Measurements from ENCODE around the gene PRDM11. TPM values are rescaled to one million over a fixed set of nuclear protein-coding genes. Genes with fewer than 3 reads are reported as not detected.

PRDM11 gene
- total and polyA plus RNA-seq, 4 donors, result 11.4 to 16.8 (median 14.0) TPM

- WGBS (ENCODE audit: insufficient coverage), result 61% methylated on average over 7 of the region's 10 CpGs
- Histone ChIP-seq H3K36me3 (ENCODE audit: control insufficient read depth, insufficient read depth, low read length) (peaks cover 13% of the 10 kb centered on the region), H3K9me3 (ENCODE audit: control insufficient read depth, insufficient read depth, low read length) (no peaks in the 10 kb centered on the region), H3K4me3 (ENCODE audit: low read depth, low read length) (no peak overlapping the region), H3K27me3 (ENCODE audit: control insufficient read depth, insufficient read depth, low read length) (no peaks in the 10 kb centered on the region), H3K27ac (ENCODE audit: low read depth, low read length) (no peak overlapping the region), H3K4me1 (ENCODE audit: control insufficient read depth, insufficient read depth, low read length) (peaks cover 71% of the 10 kb centered on the region)
- no peak for DNase-seq (ENCODE audit: low read depth in 4 of 6, low spot score in 6 of 6)
These were observed 16.8 kb downstream of the PRDM11 start for GRCh38 chr11:45162916-45163879.

- H3K27me3 ChIP-seq (ENCODE audit: control insufficient read depth, insufficient read depth, low read length), result no peaks in the 10 kb centered on the region
- no peak overlapping the region for H3K27ac ChIP-seq (ENCODE audit: low read depth, low read length)
- H3K9me3 ChIP-seq (ENCODE audit: control insufficient read depth, insufficient read depth, low read length), result no peaks in the 10 kb centered on the region
- peaks cover 66% of the 10 kb centered on the region for H3K4me1 ChIP-seq (ENCODE audit: control insufficient read depth, insufficient read depth, low read length)
- H3K4me3 ChIP-seq (ENCODE audit: low read depth, low read length), result no peak overlapping the region
- WGBS (ENCODE audit: insufficient coverage), result 33% methylated on average over 12 of the region's 15 CpGs
- H3K36me3 ChIP-seq (ENCODE audit: control insufficient read depth, insufficient read depth, low read length), result peaks cover 10% of the 10 kb centered on the region
- DNase-seq (ENCODE audit: low read depth in 4 of 6, low spot score in 6 of 6), result peak in 2 of 6 donors; percentile 19 to 73
These were observed 17.6 kb downstream of the PRDM11 start for GRCh38 chr11:45163956-45164575.

- peaks cover 9% of the 10 kb centered on the region for H3K36me3 ChIP-seq (ENCODE audit: control insufficient read depth, insufficient read depth, low read length)
- H3K27me3 ChIP-seq (ENCODE audit: control insufficient read depth, insufficient read depth, low read length), result no peaks in the 10 kb centered on the region
- no peak overlapping the region for H3K4me3 ChIP-seq (ENCODE audit: low read depth, low read length)
- H3K27ac ChIP-seq (ENCODE audit: low read depth, low read length), result no peak overlapping the region
- no peak for DNase-seq (ENCODE audit: low read depth in 4 of 6, low spot score in 6 of 6)
- H3K9me3 ChIP-seq (ENCODE audit: control insufficient read depth, insufficient read depth, low read length), result no peaks in the 10 kb centered on the region
- H3K4me1 ChIP-seq (ENCODE audit: control insufficient read depth, insufficient read depth, low read length), result peaks cover 56% of the 10 kb centered on the region
- WGBS (ENCODE audit: insufficient coverage), result 86% methylated on average over 9 of the region's 9 CpGs
These were observed 18.9 kb downstream of the PRDM11 start for GRCh38 chr11:45165386-45165785.

- H3K27ac ChIP-seq (ENCODE audit: low read depth, low read length), result no peak overlapping the region
- H3K27me3 ChIP-seq (ENCODE audit: control insufficient read depth, insufficient read depth, low read length), result no peaks in the 10 kb centered on the region
- 100% methylated on average over 2 of the region's 5 CpGs for WGBS (ENCODE audit: insufficient coverage)
- H3K4me3 ChIP-seq (ENCODE audit: low read depth, low read length), result no peak overlapping the region
- H3K36me3 ChIP-seq (ENCODE audit: control insufficient read depth, insufficient read depth, low read length), result peaks cover 8% of the 10 kb centered on the region
- no peaks in the 10 kb centered on the region for H3K9me3 ChIP-seq (ENCODE audit: control insufficient read depth, insufficient read depth, low read length)
- H3K4me1 ChIP-seq (ENCODE audit: control insufficient read depth, insufficient read depth, low read length), result peaks cover 52% of the 10 kb centered on the region
- no peak for DNase-seq (ENCODE audit: low read depth in 4 of 6, low spot score in 6 of 6)
These were observed 19.6 kb downstream of the PRDM11 start for GRCh38 chr11:45165806-45166603.

- WGBS (ENCODE audit: insufficient coverage), result 88% methylated on average over 3 of the region's 4 CpGs
- H3K4me1 ChIP-seq (ENCODE audit: control insufficient read depth, insufficient read depth, low read length), result peaks cover 46% of the 10 kb centered on the region
- no peak overlapping the region for H3K27ac ChIP-seq (ENCODE audit: low read depth, low read length)
- peaks cover 3% of the 10 kb centered on the region for H3K36me3 ChIP-seq (ENCODE audit: control insufficient read depth, insufficient read depth, low read length)
- H3K27me3 ChIP-seq (ENCODE audit: control insufficient read depth, insufficient read depth, low read length), result no peaks in the 10 kb centered on the region
- DNase-seq (ENCODE audit: low read depth in 4 of 6, low spot score in 6 of 6), result no peak
- H3K9me3 ChIP-seq (ENCODE audit: control insufficient read depth, insufficient read depth, low read length), result no peaks in the 10 kb centered on the region
- no peak overlapping the region for H3K4me3 ChIP-seq (ENCODE audit: low read depth, low read length)
These were observed 20.1 kb downstream of the PRDM11 start for GRCh38 chr11:45166604-45166897.

GRCh38 chr11:45167283-45167682 is 20.8 kb downstream of the PRDM11 start:
- H3K27ac ChIP-seq (ENCODE audit: low read depth, low read length), result no peak overlapping the region
- 100% methylated on average over 1 of the region's 2 CpGs for WGBS (ENCODE audit: insufficient coverage)
- H3K36me3 ChIP-seq (ENCODE audit: control insufficient read depth, insufficient read depth, low read length), result no peaks in the 10 kb centered on the region

GRCh38 chr11:45168366-45169130 is 22.1 kb downstream of the PRDM11 start:
- Histone ChIP-seq H3K9me3 (ENCODE audit: control insufficient read depth, insufficient read depth, low read length) (no peaks in the 10 kb centered on the region), H3K4me1 (ENCODE audit: control insufficient read depth, insufficient read depth, low read length) (peaks cover 28% of the 10 kb centered on the region), H3K36me3 (ENCODE audit: control insufficient read depth, insufficient read depth, low read length) (no peaks in the 10 kb centered on the region), H3K27ac (ENCODE audit: low read depth, low read length) (no peak overlapping the region), H3K4me3 (ENCODE audit: low read depth, low read length) (no peak overlapping the region), H3K27me3 (ENCODE audit: control insufficient read depth, insufficient read depth, low read length) (no peaks in the 10 kb centered on the region)
- WGBS (ENCODE audit: insufficient coverage), result 77% methylated on average over 6 of the region's 10 CpGs
- no peak for DNase-seq (ENCODE audit: low read depth in 4 of 6, low spot score in 6 of 6)

More at GRCh38 chr11:45167283-45167682, 20.8 kb downstream of the PRDM11 start:
- Histone ChIP-seq H3K4me1 (ENCODE audit: control insufficient read depth, insufficient read depth, low read length) (peaks cover 39% of the 10 kb centered on the region), H3K27me3 (ENCODE audit: control insufficient read depth, insufficient read depth, low read length) (no peaks in the 10 kb centered on the region), H3K4me3 (ENCODE audit: low read depth, low read length) (no peak overlapping the region), H3K9me3 (ENCODE audit: control insufficient read depth, insufficient read depth, low read length) (no peaks in the 10 kb centered on the region)
- DNase-seq (ENCODE audit: low read depth in 4 of 6, low spot score in 6 of 6), result no peak

- Histone ChIP-seq H3K27ac (ENCODE audit: low read depth, low read length) (no peak overlapping the region), H3K27me3 (ENCODE audit: control insufficient read depth, insufficient read depth, low read length) (no peaks in the 10 kb centered on the region), H3K36me3 (ENCODE audit: control insufficient read depth, insufficient read depth, low read length) (no peaks in the 10 kb centered on the region), H3K4me1 (ENCODE audit: control insufficient read depth, insufficient read depth, low read length) (peaks cover 19% of the 10 kb centered on the region), H3K4me3 (ENCODE audit: low read depth, low read length) (no peak overlapping the region), H3K9me3 (ENCODE audit: control insufficient read depth, insufficient read depth, low read length) (no peaks in the 10 kb centered on the region)
- WGBS (ENCODE audit: insufficient coverage), result no CpG with 5 or more reads among the region's 3 CpGs
- DNase-seq (ENCODE audit: low read depth in 4 of 6, low spot score in 6 of 6), result peak in 1 of 6 donors; percentile 44
These were observed 23.1 kb downstream of the PRDM11 start for GRCh38 chr11:45169310-45170072.

All from spinal cord (tissue), 10 donors.